OCI-LY1 (cell line): ENCODE measurements around the gene FAM13A.
A peak's percentile ranks its signal among the peaks of the same experiment; 100 is the strongest.

Source experiments
- H2AFZ ChIP-seq: fragments of 200-600 bp; sonication (generic), shearing (Covaris generic); 2 replicates; pipeline ENCODE4 v1.6.0; 2014; ENCODE audit warnings: antibody characterized with exemption, mild to moderate bottlenecking, low read length
- H3F3A ChIP-seq: fragments of 200-600 bp; sonication (generic), shearing (Covaris generic); 2 replicates; pipeline ENCODE4 v1.6.0; 2014; ENCODE audit warnings: mild to moderate bottlenecking, antibody characterized with exemption, low read length, moderate library complexity; ENCODE audit not compliant: insufficient read depth
- H3K27ac ChIP-seq: fragments of 200-600 bp; sonication (generic); 2 replicates; pipeline ENCODE4 v1.5.1; 2014; ENCODE audit warnings: low read length, mixed run types, mild to moderate bottlenecking, low read depth; ENCODE audit not compliant: poor library complexity, severe bottlenecking
- H3K27me3 ChIP-seq: fragments of 200-600 bp; sonication (generic); 2 replicates; pipeline ENCODE4 v1.6.0; 2014; ENCODE audit warnings: antibody characterized with exemption, mild to moderate bottlenecking, low read length, moderate library complexity; ENCODE audit not compliant: insufficient read depth
- H3K36me3 ChIP-seq: fragments of 200-600 bp; sonication (generic); 2 replicates; pipeline ENCODE4 v1.6.1; 2014; ENCODE audit warnings: mild to moderate bottlenecking, antibody characterized with exemption, low read length, moderate library complexity, mixed read lengths; ENCODE audit not compliant: insufficient read depth
- H3K4me1 ChIP-seq: fragments of 200-600 bp; sonication (generic); 2 replicates; pipeline ENCODE4 v1.5.1; 2014; ENCODE audit warnings: mild to moderate bottlenecking, low read length, moderate library complexity; ENCODE audit not compliant: insufficient read depth, severe bottlenecking
- H3K4me2 ChIP-seq: fragments of 200-600 bp; sonication (generic), shearing (Covaris generic); 2 replicates; pipeline ENCODE4 v1.6.1; 2014; ENCODE audit warnings: low read length
- H3K4me3 ChIP-seq: fragments of 200-600 bp; sonication (generic); 2 replicates; pipeline ENCODE4 v1.5.1; 2014; ENCODE audit warnings: low read length, low read depth, mild to moderate bottlenecking, mixed read lengths; ENCODE audit not compliant: poor library complexity, severe bottlenecking
- H3K79me2 ChIP-seq: fragments of 200-600 bp; shearing (Covaris generic); 2 replicates; pipeline ENCODE4 v1.6.1; 2016; ENCODE audit warnings: mixed run types, low read length, mixed read lengths; ENCODE audit not compliant: insufficient read depth
- H3K9ac ChIP-seq: fragments of 200-600 bp; sonication (generic), shearing (Covaris generic); 2 replicates; pipeline ENCODE4 v1.6.1; 2014; ENCODE audit warnings: mild to moderate bottlenecking, low read length, mixed read lengths
- H3K9me2 ChIP-seq: fragments of 200-600 bp; sonication (generic), shearing (Covaris generic); 2 replicates; pipeline ENCODE4 v1.6.1; 2014; ENCODE audit warnings: low read depth, mild to moderate bottlenecking, low read length, mixed read lengths
- H3K9me3 ChIP-seq: fragments of 200-600 bp; shearing (Covaris generic); 2 replicates; pipeline ENCODE4 v1.6.1; 2014; ENCODE audit warnings: low read length, mixed read lengths
- H4K20me1 ChIP-seq: fragments of 200-600 bp; sonication (generic), shearing (Covaris generic); 2 replicates; pipeline ENCODE4 v1.6.0; 2016; ENCODE audit warnings: mild to moderate bottlenecking, low read length; ENCODE audit not compliant: insufficient read depth
- EZH2 ChIP-seq: fragments of 200-600 bp; sonication (generic), shearing (Covaris generic); IDR thresholded peaks from 2 replicates; pipeline ENCODE4 v1.8.0; 2017; ENCODE audit warnings: borderline replicate concordance, mixed run types, mild to moderate bottlenecking, antibody characterized with exemption, low read length, moderate library complexity, mixed read lengths
- TF ChIP-seq, protein P1 (sequence below): fragments of 200-600 bp; sonication (generic), shearing (Covaris generic); IDR thresholded peaks from 2 replicates; pipeline ENCODE4 v1.5.1; 2017; ENCODE audit warnings: mild to moderate bottlenecking, antibody characterized with exemption, low read length, moderate library complexity, mixed read lengths

Gene FAM13A

DNA sequence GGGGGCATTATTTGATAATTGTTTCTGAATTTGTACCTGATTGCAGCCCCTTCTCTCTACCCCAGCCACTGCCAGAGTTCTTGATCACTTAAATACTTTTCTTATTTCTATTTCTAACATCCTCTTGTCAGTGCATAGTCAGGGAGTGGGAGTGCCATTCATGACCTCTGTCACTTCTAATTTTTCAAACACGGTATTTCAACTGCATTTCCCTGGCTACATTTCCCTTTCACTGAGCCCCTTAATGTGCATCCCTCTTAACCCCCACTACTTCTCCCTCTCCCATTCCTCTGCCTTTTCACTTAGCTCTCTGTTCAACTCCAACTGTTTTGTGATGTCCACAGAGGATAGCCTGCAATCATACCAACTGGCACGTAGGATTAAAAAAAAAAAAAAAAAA is 231.1 kb downstream of the FAM13A start:
- H3K4me1 ChIP-seq = peaks cover 11% of the 10 kb centered on the region
- H3K36me3 ChIP-seq = no peaks in the 10 kb centered on the region
- no peaks in the 10 kb centered on the region for H4K20me1 ChIP-seq
- H3K27me3 ChIP-seq = no peaks in the 10 kb centered on the region
- TF ChIP-seq EZH2 = no peak
- TF ChIP-seq, protein P1, sequence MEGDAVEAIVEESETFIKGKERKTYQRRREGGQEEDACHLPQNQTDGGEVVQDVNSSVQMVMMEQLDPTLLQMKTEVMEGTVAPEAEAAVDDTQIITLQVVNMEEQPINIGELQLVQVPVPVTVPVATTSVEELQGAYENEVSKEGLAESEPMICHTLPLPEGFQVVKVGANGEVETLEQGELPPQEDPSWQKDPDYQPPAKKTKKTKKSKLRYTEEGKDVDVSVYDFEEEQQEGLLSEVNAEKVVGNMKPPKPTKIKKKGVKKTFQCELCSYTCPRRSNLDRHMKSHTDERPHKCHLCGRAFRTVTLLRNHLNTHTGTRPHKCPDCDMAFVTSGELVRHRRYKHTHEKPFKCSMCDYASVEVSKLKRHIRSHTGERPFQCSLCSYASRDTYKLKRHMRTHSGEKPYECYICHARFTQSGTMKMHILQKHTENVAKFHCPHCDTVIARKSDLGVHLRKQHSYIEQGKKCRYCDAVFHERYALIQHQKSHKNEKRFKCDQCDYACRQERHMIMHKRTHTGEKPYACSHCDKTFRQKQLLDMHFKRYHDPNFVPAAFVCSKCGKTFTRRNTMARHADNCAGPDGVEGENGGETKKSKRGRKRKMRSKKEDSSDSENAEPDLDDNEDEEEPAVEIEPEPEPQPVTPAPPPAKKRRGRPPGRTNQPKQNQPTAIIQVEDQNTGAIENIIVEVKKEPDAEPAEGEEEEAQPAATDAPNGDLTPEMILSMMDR = no peak
- no peaks in the 10 kb centered on the region for H3K9me3 ChIP-seq
- no peaks in the 10 kb centered on the region for H3F3A ChIP-seq
- no peak overlapping the region for H2AFZ ChIP-seq
- H3K4me3 ChIP-seq = no peak overlapping the region
- no peak overlapping the region for H3K9ac ChIP-seq
- no peak overlapping the region for H3K27ac ChIP-seq
- no peaks in the 10 kb centered on the region for H3K9me2 ChIP-seq
- no peak overlapping the region for H3K4me2 ChIP-seq
- H3K79me2 ChIP-seq = no peaks in the 10 kb centered on the region

DNA sequence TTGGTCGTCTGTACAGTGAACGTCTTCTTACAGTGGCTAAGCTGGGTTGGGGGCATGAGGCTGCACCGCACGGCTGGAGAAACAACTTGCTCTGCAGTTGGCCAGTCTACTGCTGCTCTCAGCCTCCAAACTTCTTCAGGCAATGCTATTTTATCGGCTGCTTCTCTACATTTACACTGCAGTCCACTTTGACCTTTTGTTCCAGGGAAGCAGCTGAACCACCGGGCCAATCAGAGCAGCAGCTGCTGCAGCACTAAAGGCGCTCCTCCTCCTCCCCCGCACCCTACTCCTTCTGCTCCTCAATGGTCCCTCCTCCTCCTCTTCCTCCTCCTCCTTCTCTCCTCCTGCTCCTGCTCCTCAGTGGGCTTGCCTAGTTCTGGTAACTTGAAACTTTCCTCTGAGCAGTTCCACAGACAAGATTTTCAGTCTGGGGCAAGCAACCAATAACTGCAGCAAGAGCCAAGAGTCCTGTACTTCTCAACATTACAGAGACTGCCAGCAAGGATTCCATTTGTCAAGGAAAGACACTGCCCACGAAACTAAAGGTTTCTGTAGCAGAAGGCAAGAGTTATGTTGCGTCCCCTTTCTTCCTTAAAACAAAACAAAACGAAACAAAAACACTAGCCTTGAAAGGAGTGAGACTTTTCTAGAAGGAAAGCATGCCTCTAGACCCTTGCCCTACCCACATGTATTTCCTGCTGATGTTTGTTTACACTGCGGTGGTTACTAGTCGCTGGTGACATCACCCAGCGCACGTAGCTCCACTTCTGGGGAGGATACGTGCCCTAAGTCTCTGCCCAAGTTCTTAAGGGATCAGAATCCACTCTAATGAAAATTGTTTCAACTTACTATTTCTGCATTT is 233.7 kb downstream of the FAM13A start:
- Histone ChIP-seq H3K27ac (no peak overlapping the region), H3K9me2 (no peaks in the 10 kb centered on the region), H3F3A (no peaks in the 10 kb centered on the region), H4K20me1 (no peaks in the 10 kb centered on the region), H3K9me3 (no peaks in the 10 kb centered on the region), H3K36me3 (no peaks in the 10 kb centered on the region), H3K4me3 (peak overlapping the region; percentile 23), H3K27me3 (no peaks in the 10 kb centered on the region), H2AFZ (0 out of 2 replicates have a peak overlapping the region, but pooled peaks have one; percentile 56), H3K9ac (no peak overlapping the region), H3K4me1 (peaks cover 11% of the 10 kb centered on the region), H3K79me2 (no peaks in the 10 kb centered on the region), H3K4me2 (peak overlapping the region; percentile 57)
- no peak for TF ChIP-seq EZH2
- TF ChIP-seq, protein P1 = no peak

DNA sequence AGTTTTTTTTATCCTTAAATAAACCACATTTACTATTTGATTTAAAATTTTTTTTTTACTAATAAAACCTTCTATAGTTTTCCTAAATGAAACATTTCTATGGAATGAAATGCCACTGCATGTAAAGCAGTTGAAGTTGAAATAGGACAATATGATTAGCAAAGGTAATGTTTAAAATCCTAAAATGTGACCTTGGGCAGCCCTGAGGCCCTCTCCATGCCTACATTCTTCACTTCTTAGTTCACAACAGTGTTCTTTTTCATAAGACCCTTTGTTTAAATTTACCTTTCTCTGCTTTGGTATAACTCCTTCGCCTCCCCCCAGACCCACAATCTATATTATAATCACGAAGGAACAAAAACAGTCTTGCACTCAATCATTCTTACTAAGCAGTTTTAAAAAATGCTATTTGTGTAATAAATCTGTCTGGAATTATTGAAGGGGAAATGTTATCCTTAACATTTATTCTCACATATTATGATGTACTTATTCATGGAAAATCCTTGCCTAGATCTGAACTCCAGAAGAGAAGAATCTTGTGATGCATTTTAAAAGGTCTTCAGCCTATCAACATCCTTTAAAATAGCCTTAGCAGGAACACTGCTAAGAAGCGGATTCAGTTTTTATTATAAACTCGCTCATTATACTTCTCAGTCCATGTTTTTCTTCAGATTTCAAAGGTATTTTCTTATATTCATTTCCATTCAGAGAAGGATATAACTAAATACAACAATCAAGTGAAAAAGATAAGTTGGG is 234.8 kb downstream of the FAM13A start:
- Histone ChIP-seq H3K27ac (no peak overlapping the region), H3K4me3 (no peak overlapping the region)

More for the DNA sequence above, 234.8 kb downstream of the FAM13A start:
- no peaks in the 10 kb centered on the region for H3K27me3 ChIP-seq
- no peaks in the 10 kb centered on the region for H3F3A ChIP-seq
- H3K9me3 ChIP-seq = no peaks in the 10 kb centered on the region
- H3K4me2 ChIP-seq = no peak overlapping the region
- TF ChIP-seq, protein P1 = no peak
- TF ChIP-seq EZH2 = no peak
- H4K20me1 ChIP-seq = no peaks in the 10 kb centered on the region
- H2AFZ ChIP-seq = no peak overlapping the region
- H3K9me2 ChIP-seq = no peaks in the 10 kb centered on the region
- no peak overlapping the region for H3K9ac ChIP-seq
- no peaks in the 10 kb centered on the region for H3K36me3 ChIP-seq
- no peaks in the 10 kb centered on the region for H3K79me2 ChIP-seq
- peaks cover 11% of the 10 kb centered on the region for H3K4me1 ChIP-seq
